Ishikawa (cell line): ENCODE results near the gene AMPH.

Source experiments
- CEBPB ChIP-seq: IDR thresholded peaks from 2 replicates; pipeline ENCODE4 v1.6.1; 2012
- CREB1 ChIP-seq: IDR thresholded peaks from 2 replicates; pipeline ENCODE4 v1.6.1; 2012; ENCODE audit warnings: low read depth
- EP300 ChIP-seq: IDR thresholded peaks from 2 replicates; pipeline ENCODE4 v1.6.1; 2012; ENCODE audit warnings: borderline replicate concordance
- FOXM1 ChIP-seq: IDR thresholded peaks from 2 replicates; pipeline ENCODE4 v1.6.1; 2012; ENCODE audit warnings: low read depth, borderline replicate concordance
- MAX ChIP-seq: IDR thresholded peaks from 2 replicates; pipeline ENCODE4 v1.6.1; 2012
- NFIC ChIP-seq: IDR thresholded peaks from 2 replicates; pipeline ENCODE4 v1.6.1; 2012
- RAD21 ChIP-seq: IDR thresholded peaks from 2 replicates; pipeline ENCODE4 v1.6.1; 2012; ENCODE audit warnings: low read depth
- REST ChIP-seq: IDR thresholded peaks from 2 replicates; pipeline ENCODE4 v1.6.1; 2012; ENCODE audit warnings: low read depth, mild to moderate bottlenecking
- TAF1 ChIP-seq: IDR thresholded peaks from 2 replicates; pipeline ENCODE4 v1.6.1; 2012; ENCODE audit warnings: low read depth, mild to moderate bottlenecking
- TCF12 ChIP-seq: IDR thresholded peaks from 2 replicates; pipeline ENCODE4 v1.6.1; 2012; ENCODE audit warnings: low read depth
- TEAD4 ChIP-seq: IDR thresholded peaks from 2 replicates; pipeline ENCODE4 v1.6.1; 2012
- USF1 ChIP-seq: IDR thresholded peaks from 2 replicates; pipeline ENCODE4 v1.6.1; 2012
- YY1 ChIP-seq: IDR thresholded peaks from 2 replicates; pipeline ENCODE4 v1.6.1; 2012; ENCODE audit warnings: low read depth
- ZBTB7A ChIP-seq: IDR thresholded peaks from 2 replicates; pipeline ENCODE4 v1.6.1; 2012; ENCODE audit warnings: low read depth

Gene AMPH

GRCh38 chr7:38339953-38340819 is 291.0 kb downstream of the AMPH start:
- TF ChIP-seq TCF12: no peak
- no peak for TF ChIP-seq YY1
- TF ChIP-seq EP300: no peak

GRCh38 chr7:38335492-38336147 is 295.6 kb downstream of the AMPH start:
- no peak for TF ChIP-seq USF1
- TF ChIP-seq CREB1: no peak
- no peak for TF ChIP-seq EP300
- peak; percentile 61 for TF ChIP-seq RAD21
- TF ChIP-seq TEAD4: no peak
- no peak for TF ChIP-seq NFIC
- peak; percentile 32; the same call in 1 of the 2 replicates for TF ChIP-seq YY1
- TF ChIP-seq REST: no peak
- no peak for TF ChIP-seq TCF12
- no peak for TF ChIP-seq ZBTB7A

GRCh38 chr7:38335128-38335491 is 296.1 kb downstream of the AMPH start:
- TF ChIP-seq TAF1 (no peak), RAD21 (no peak), NFIC (no peak), TEAD4 (no peak)

GRCh38 chr7:38334163-38334562 is 297.0 kb downstream of the AMPH start:
- no peak for TF ChIP-seq REST
- TF ChIP-seq MAX: no peak
- no peak for TF ChIP-seq ZBTB7A
- no peak for TF ChIP-seq CREB1
- TF ChIP-seq USF1: no peak
- no peak for TF ChIP-seq NFIC
- no peak for TF ChIP-seq RAD21
- TF ChIP-seq FOXM1: no peak
- no peak for TF ChIP-seq CEBPB
- TF ChIP-seq TAF1: no peak
